H1 (cell line): ENCODE data around the gene GAS2. TPM values are rescaled to one million over a fixed set of nuclear protein-coding genes. Genes with fewer than 3 reads are reported as not detected.

ENCODE experiments used
- CHD7 ChIP-seq: fragments of 300-600 bp; sonication (generic); IDR thresholded peaks from 2 replicates; pipeline ENCODE4 v1.7.1; 2012; ENCODE audit warnings: low read length, moderate library complexity, mild to moderate bottlenecking, inconsistent platforms; ENCODE audit not compliant: insufficient replicate concordance
- HDAC2 ChIP-seq, 2 experiments: fragments of 300-600 bp in 1 of 2; sonication (generic) in 1 of 2; IDR thresholded peaks; 2 replicates each; pipeline ENCODE4 v1.6.1; 2011 to 2012; ENCODE audit warnings: low read depth in 2 of 2, low read length in 2 of 2, mild to moderate bottlenecking in 2 of 2, moderate library complexity in 2 of 2, borderline replicate concordance in 1 of 2, inconsistent platforms in 1 of 2
- POLR2A ChIP-seq, 2 experiments: IDR thresholded peaks; 1 replicate in 1 of 2; 2 replicates in 1 of 2; pipeline ENCODE4 v1.6.1; 2011; ENCODE audit warnings: low read depth in 2 of 2, low read length in 2 of 2, mild to moderate bottlenecking in 2 of 2; ENCODE audit errors: control extremely low read depth in 1 of 2
- SP4 ChIP-seq: IDR thresholded peaks from 2 replicates; pipeline ENCODE4 v1.6.1; 2012; ENCODE audit warnings: low read length, inconsistent platforms
- polyA plus RNA-seq, 7 experiments: library from polyadenylated mRNA; depleted of rRNA in 3 of 7; stranded (reverse) in 5 of 7; unstranded in 2 of 7; fragments of >200 nt in 5 of 7; fragments of 200-250 nt in 2 of 7; gene quantifications; 1 replicate in 5 of 7; 2 replicates in 1 of 7; 4 replicates in 1 of 7; pipeline versions ENCODE4 v1.2.1 to v1.2.3, GENCODE V29; 2011 to 2013; ENCODE audit warnings: missing spikeins in 2 of 7, mixed read lengths in 2 of 7
- total RNA-seq: library from RNA; stranded (reverse); fragmentation: NEBNext Ultra II Directional; extraction: Animal tissue kit (Norgen Biotek cat#: 25700); gene quantifications from 2 replicates; pipeline ENCODE4 v1.2.1, GENCODE V29; 2021

Gene GAS2
- total and polyA plus RNA-seq, 2 of the 8 experiments (the other 6 are each of a cell fraction or from before 2014, with no cell fraction given), result 0.70 to 1.7 TPM

- TF ChIP-seq CHD7 (no peak), HDAC2 (IDR thresholded peaks at IDR 0.05; ENCODE audit: borderline replicate concordance in 1 of 2, low read depth in 2 of 2, low read length in 2 of 2) (no peak), POLR2A (IDR thresholded peaks at IDR 0.05; ENCODE audit: control extremely low read depth in 1 of 2, low read depth in 2 of 2, low read length in 2 of 2) (no peak), SP4 (no peak)
These were observed 83.1 kb downstream of the GAS2 start (continued) for GRCh38 chr11:22749536-22749935.
